Activated naive CD8-positive, alpha-beta T cell treated with anti-CD3 and anti-CD28 coated beads, Interleukin-2, amount 50 U/mL, for 24 hours (primary cell): Measurements from ENCODE around the gene RCCD1.

Source experiments
- ATAC-seq: fragments of 150-1000 bp; cut with Tn5 transposase; one replicate; pipeline ENCODE4 v1.10.0; 2021
- DNase-seq: peaks from one replicate; pipeline ENCODE4 v3.0.0; 2021
- H3K27ac Mint-ChIP-seq: one replicate; pipeline ENCODE4 v1.8.0; 2021; ENCODE audit warnings: mild to moderate bottlenecking, mixed read lengths
- H3K27me3 Mint-ChIP-seq: one replicate; pipeline ENCODE4 v1.8.0; 2021; ENCODE audit warnings: mixed read lengths
- H3K36me3 Mint-ChIP-seq: one replicate; pipeline ENCODE4 v1.8.0; 2021; ENCODE audit warnings: low read depth, mixed read lengths
- H3K4me1 Mint-ChIP-seq: one replicate; pipeline ENCODE4 v1.8.0; 2021; ENCODE audit warnings: mixed read lengths
- H3K4me3 Mint-ChIP-seq: one replicate; pipeline ENCODE4 v1.8.0; 2021; ENCODE audit warnings: mild to moderate bottlenecking, moderate library complexity, mixed read lengths
- H3K9me3 Mint-ChIP-seq: one replicate; pipeline ENCODE4 v1.8.0; 2021; ENCODE audit warnings: mixed read lengths

The RCCD1 gene

GRCh38 chr15:90930861-90931574 is 23.7 kb upstream of the RCCD1 start:
- H3K9me3 Mint-ChIP-seq: no peaks in the 10 kb centered on the region
- peak overlapping the region; percentile 99 for H3K27ac Mint-ChIP-seq
- ATAC-seq: no peak
- DNase-seq: peak; percentile 12
- H3K4me3 Mint-ChIP-seq: peak overlapping the region; percentile 98
- H3K27me3 Mint-ChIP-seq: no peaks in the 10 kb centered on the region
- H3K36me3 Mint-ChIP-seq: no peaks in the 10 kb centered on the region
- H3K4me1 Mint-ChIP-seq: peaks cover 52% of the 10 kb centered on the region

- no peak for ATAC-seq
- peak overlapping the region; percentile 99 for H3K27ac Mint-ChIP-seq
- no peaks in the 10 kb centered on the region for H3K9me3 Mint-ChIP-seq
- peak overlapping the region; percentile 98 for H3K4me3 Mint-ChIP-seq
- DNase-seq: no peak
- peaks cover 57% of the 10 kb centered on the region for H3K4me1 Mint-ChIP-seq
- H3K36me3 Mint-ChIP-seq: no peaks in the 10 kb centered on the region
- H3K27me3 Mint-ChIP-seq: no peaks in the 10 kb centered on the region
These were observed 23.2 kb upstream of the RCCD1 start for GRCh38 chr15:90931575-90931827.

- Mint-ChIP-seq H3K27me3 (no peaks in the 10 kb centered on the region), H3K36me3 (no peaks in the 10 kb centered on the region), H3K9me3 (no peaks in the 10 kb centered on the region)
These were observed 22.6 kb upstream of the RCCD1 start, which contains the start of gene HDDC3 for GRCh38 chr15:90931828-90932659. TSS of gene HDDC3 (minus strand) at chr15:90932549. CDS start at chr15:90932540, 9 bp downstream.

GRCh38 chr15:90932660-90932991 is 22.1 kb upstream of the RCCD1 start:
- Mint-ChIP-seq H3K36me3 (no peaks in the 10 kb centered on the region), H3K27ac (peak overlapping the region; percentile 99), H3K4me1 (peaks cover 64% of the 10 kb centered on the region), H3K27me3 (no peaks in the 10 kb centered on the region), H3K9me3 (no peaks in the 10 kb centered on the region), H3K4me3 (peak overlapping the region; percentile 98)
- DNase-seq (no peak), ATAC-seq (no peak)

More at GRCh38 chr15:90931828-90932659, 22.6 kb upstream of the RCCD1 start, which contains the start of gene HDDC3:
- ATAC-seq (peak; percentile 69), DNase-seq (peak; percentile 98)
- Mint-ChIP-seq H3K27ac (peak within 1 kb of the TSS; percentile 99), H3K4me1 (peaks cover 62% of the 10 kb centered on the region), H3K4me3 (peak within 1 kb of the TSS; percentile 98)

GRCh38 chr15:90933301-90933700 is 21.4 kb upstream of the RCCD1 start:
- no peak for DNase-seq
- H3K4me1 Mint-ChIP-seq: peaks cover 63% of the 10 kb centered on the region
- no peaks in the 10 kb centered on the region for H3K27me3 Mint-ChIP-seq
- ATAC-seq: no peak
- H3K36me3 Mint-ChIP-seq: peaks cover under 1% of the 10 kb centered on the region
- no peak overlapping the region for H3K4me3 Mint-ChIP-seq
- H3K9me3 Mint-ChIP-seq: no peaks in the 10 kb centered on the region
- H3K27ac Mint-ChIP-seq: no peak overlapping the region

DNA sequence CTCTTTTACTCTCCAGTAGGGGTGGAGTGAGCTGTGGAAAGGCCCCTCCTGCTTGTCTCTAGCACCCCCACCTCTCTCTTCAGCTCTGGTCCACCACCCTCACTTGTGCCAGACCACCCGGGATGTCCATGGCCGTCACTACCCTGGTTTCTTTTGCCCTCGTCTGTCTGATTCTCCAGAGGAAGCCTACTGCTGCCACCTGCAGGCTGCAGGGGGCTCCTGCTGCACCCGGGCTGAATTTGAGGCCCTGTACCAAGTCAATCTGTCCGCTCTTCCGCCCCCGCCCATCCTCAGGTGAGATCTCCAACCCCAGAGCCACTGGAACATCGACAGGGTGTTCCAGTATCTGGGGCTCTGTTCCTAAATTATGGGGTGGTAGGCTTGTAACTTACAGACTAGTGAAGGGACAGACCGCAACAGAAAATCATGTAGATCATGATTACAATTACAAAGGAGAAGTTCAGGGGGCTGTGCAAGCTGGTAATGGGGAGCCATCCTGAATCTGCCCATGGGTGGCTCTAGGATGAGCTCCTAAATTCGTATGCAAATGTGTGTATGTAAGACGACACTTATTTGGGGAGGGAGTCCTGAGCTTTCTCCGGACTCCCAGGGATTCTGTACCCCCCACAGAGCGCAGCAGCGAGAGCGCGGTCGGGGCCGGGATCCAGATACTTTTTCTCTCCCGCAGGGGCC is 20.3 kb upstream of the RCCD1 start:
- Mint-ChIP-seq H3K4me3 (peak overlapping the region; percentile 84), H3K4me1 (peaks cover 56% of the 10 kb centered on the region), H3K27me3 (no peaks in the 10 kb centered on the region), H3K27ac (peak overlapping the region; percentile 92), H3K9me3 (no peaks in the 10 kb centered on the region), H3K36me3 (peaks cover 2% of the 10 kb centered on the region)
- DNase-seq (peak; percentile 90), ATAC-seq (peak; percentile 33)

- DNase-seq (peak; percentile 99), ATAC-seq (peak; percentile 75)
- H3K9me3 Mint-ChIP-seq: no peaks in the 10 kb centered on the region
- H3K4me3 Mint-ChIP-seq: peak within 1 kb of the TSS; percentile 84
- peaks cover 50% of the 10 kb centered on the region for H3K4me1 Mint-ChIP-seq
- H3K27me3 Mint-ChIP-seq: no peaks in the 10 kb centered on the region
- H3K36me3 Mint-ChIP-seq: peaks cover 5% of the 10 kb centered on the region
- H3K27ac Mint-ChIP-seq: peak within 1 kb of the TSS; percentile 92
These were observed 19.5 kb upstream of the RCCD1 start, which contains the start of gene UNC45A for GRCh38 chr15:90934949-90935751. TSS of gene UNC45A (plus strand) at chr15:90935285. CDS start at chr15:90935325, 40 bp downstream.

- DNase-seq: no peak
- Mint-ChIP-seq H3K27ac (no peak overlapping the region), H3K27me3 (no peaks in the 10 kb centered on the region), H3K4me1 (peaks cover 36% of the 10 kb centered on the region), H3K9me3 (no peaks in the 10 kb centered on the region), H3K36me3 (peaks cover 16% of the 10 kb centered on the region), H3K4me3 (peak overlapping the region; percentile 84)
- no peak for ATAC-seq
These were observed 17.9 kb upstream of the RCCD1 start for GRCh38 chr15:90936823-90937222.

DNA sequence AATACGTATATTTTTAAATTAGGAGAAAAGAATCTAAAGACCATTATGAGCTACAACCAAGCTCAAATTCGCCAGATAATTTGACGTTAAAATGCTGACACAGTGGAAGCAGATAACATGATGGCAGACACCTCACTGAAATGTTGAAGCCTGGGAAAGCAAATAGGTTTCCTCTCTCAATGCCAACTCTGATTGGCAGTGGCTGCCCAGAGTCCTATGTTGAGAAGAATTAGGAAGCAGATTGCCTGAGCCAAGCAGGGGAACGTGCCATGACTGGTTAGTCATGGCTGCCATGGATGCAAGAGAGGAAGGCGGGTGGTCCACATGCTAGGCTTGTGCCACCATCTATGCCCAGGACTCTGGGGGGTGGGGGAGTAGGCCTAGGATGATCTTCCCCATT is 16.4 kb upstream of the RCCD1 start:
- H3K36me3 Mint-ChIP-seq: peaks cover 25% of the 10 kb centered on the region

GRCh38 chr15:90939756-90940155 is 14.9 kb upstream of the RCCD1 start:
- DNase-seq: no peak
- no peak for ATAC-seq
- Mint-ChIP-seq H3K4me1 (peaks cover 16% of the 10 kb centered on the region), H3K27ac (no peak overlapping the region), H3K36me3 (peaks cover 32% of the 10 kb centered on the region), H3K4me3 (no peak overlapping the region), H3K9me3 (no peaks in the 10 kb centered on the region), H3K27me3 (no peaks in the 10 kb centered on the region)

More for the DNA sequence above, 16.4 kb upstream of the RCCD1 start:
- peaks cover 29% of the 10 kb centered on the region for H3K4me1 Mint-ChIP-seq
- H3K4me3 Mint-ChIP-seq: no peak overlapping the region
- DNase-seq (no peak), ATAC-seq (no peak)
- no peaks in the 10 kb centered on the region for H3K9me3 Mint-ChIP-seq
- no peaks in the 10 kb centered on the region for H3K27me3 Mint-ChIP-seq
- H3K27ac Mint-ChIP-seq: no peak overlapping the region

DNA sequence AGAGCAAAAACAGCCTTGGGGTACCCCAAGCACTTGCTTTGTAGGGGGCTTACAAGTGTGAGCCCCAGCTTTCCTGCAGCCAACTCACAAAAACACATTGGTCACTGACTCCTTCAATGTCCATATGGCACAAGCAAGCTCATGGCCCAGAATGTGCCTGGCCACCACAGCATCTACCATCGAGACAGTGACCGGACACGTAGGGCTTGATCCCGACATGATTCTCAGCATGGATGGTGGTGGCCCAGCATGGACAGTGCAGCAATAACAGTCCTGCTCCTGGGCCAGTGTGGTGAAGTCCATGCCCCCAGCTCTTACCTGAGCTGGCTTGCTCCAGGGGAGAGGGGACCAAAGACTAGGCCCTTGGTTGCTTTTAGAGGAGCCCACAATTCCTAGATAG is 13.6 kb upstream of the RCCD1 start:
- H3K36me3 Mint-ChIP-seq: peaks cover 36% of the 10 kb centered on the region
- H3K4me1 Mint-ChIP-seq: peaks cover 11% of the 10 kb centered on the region
- no peaks in the 10 kb centered on the region for H3K27me3 Mint-ChIP-seq
- H3K4me3 Mint-ChIP-seq: no peak overlapping the region
- no peak for ATAC-seq
- H3K9me3 Mint-ChIP-seq: no peaks in the 10 kb centered on the region
- H3K27ac Mint-ChIP-seq: no peak overlapping the region
- no peak for DNase-seq

DNA sequence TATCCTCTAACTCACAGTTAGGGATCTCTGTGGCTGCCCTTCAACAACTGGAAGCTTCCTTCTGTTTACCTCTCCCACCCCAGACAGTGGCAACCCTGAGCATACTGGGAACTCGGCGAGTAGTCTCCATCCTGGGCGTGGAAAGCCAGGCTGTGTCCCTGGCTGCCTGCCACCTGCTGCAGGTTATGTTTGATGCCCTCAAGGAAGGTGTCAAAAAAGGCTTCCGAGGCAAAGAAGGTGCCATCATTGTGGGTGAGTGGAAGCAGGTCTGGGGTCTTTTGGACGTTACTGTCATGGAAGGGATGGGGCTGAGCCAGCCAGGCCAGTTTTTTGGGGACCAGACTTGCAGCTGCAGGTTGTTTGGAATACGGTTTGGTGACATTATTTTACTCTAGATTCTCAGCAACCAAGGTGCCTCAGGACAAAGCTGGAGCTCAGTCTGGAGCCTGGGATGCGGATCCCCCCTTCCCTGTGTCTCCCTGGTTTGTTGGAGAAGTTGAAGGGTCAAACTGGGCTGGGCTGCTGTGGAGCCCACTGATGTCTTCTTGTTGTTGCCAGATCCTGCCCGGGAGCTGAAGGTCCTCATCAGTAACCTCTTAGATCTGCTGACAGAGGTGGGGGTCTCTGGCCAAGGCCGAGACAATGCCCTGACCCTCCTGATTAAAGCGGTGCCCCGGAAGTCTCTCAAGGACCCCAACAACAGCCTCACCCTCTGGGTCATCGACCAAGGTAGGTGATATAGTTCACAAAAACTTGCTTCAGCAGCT is 12.1 kb upstream of the RCCD1 start:
- H3K36me3 Mint-ChIP-seq: peaks cover 41% of the 10 kb centered on the region
- no peak overlapping the region for H3K4me3 Mint-ChIP-seq
- no peak overlapping the region for H3K27ac Mint-ChIP-seq
- ATAC-seq (no peak), DNase-seq (no peak)
- no peaks in the 10 kb centered on the region for H3K27me3 Mint-ChIP-seq
- no peaks in the 10 kb centered on the region for H3K4me1 Mint-ChIP-seq
- H3K9me3 Mint-ChIP-seq: no peaks in the 10 kb centered on the region

DNA sequence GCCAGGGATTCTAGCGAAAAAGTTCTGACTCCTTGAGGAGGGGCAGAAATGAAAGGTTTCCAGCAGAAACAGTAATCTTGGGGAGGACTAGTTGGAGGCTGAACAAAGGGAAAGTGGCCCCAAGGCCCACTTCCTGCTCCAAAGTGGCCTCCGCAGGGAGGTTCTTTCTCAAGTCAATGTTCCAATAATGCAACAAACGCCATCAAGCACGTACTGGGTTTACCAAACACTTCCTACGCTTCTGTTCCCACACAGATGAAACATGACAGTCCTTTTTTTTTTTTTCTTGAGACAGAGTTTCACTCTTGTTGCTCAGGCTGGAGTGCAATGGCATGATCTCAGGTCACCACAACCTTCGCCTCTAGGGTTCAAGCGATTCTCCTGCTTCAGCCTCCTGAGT is 9.6 kb upstream of the RCCD1 start:
- no peak overlapping the region for H3K4me3 Mint-ChIP-seq
- H3K36me3 Mint-ChIP-seq: peaks cover 39% of the 10 kb centered on the region
- DNase-seq (no peak), ATAC-seq (no peak)
- H3K27ac Mint-ChIP-seq: no peak overlapping the region
- no peaks in the 10 kb centered on the region for H3K9me3 Mint-ChIP-seq
- H3K27me3 Mint-ChIP-seq: no peaks in the 10 kb centered on the region
- no peaks in the 10 kb centered on the region for H3K4me1 Mint-ChIP-seq
